GM12874 (cell line): ENCODE results near the gene SH3RF2.

Experiments
- CTCF ChIP-seq: IDR thresholded peaks from 2 replicates; pipeline ENCODE4 v1.5.1; 2011; ENCODE audit warnings: low read depth, mild to moderate bottlenecking, control low read depth, low read length, moderate library complexity; ENCODE audit not compliant: insufficient read depth

Gene SH3RF2

GRCh38 chr5:146089287-146089686 lies 152.9 kb downstream of the SH3RF2 start:
- TF ChIP-seq CTCF = no peak

GRCh38 chr5:146091881-146092280 lies 155.5 kb downstream of the SH3RF2 start:
- TF ChIP-seq CTCF = no peak

- no peak for TF ChIP-seq CTCF
Measured at GRCh38 chr5:146098047-146098446, 161.7 kb downstream of the SH3RF2 start.

GRCh38 chr5:146101646-146102045 lies 165.3 kb downstream of the SH3RF2 start:
- TF ChIP-seq CTCF = no peak

- no peak for TF ChIP-seq CTCF
Measured at GRCh38 chr5:146103594-146103993, 167.2 kb downstream of the SH3RF2 start.

GRCh38 chr5:146105477-146105876 lies 169.1 kb downstream of the SH3RF2 start, which contains the start of gene PLAC8L1:
TSS of gene PLAC8L1 (minus strand) at chr5:146105577. CDS start at chr5:146104311, 1,266 bp downstream.
- TF ChIP-seq CTCF = no peak

GRCh38 chr5:146107901-146108300 lies 171.5 kb downstream of the SH3RF2 start:
- no peak for TF ChIP-seq CTCF

GRCh38 chr5:146109379-146109778 lies 173.0 kb downstream of the SH3RF2 start:
- no peak for TF ChIP-seq CTCF
